Neural crest cell (in vitro differentiated cells): Measurements from ENCODE around the gene WSCD1. TPM values are rescaled to one million over a fixed set of nuclear protein-coding genes. Genes with fewer than 3 reads are reported as not detected.

Source experiments
- DNase-seq: peaks from one replicate; pipeline ENCODE4 v3.0.0; 2021; ENCODE audit warnings: low read depth, mixed read lengths, low spot score
- H3K27ac Mint-ChIP-seq: one replicate; pipeline ENCODE4 v1.8.0; 2021; ENCODE audit warnings: mild to moderate bottlenecking, mixed read lengths; ENCODE audit not compliant: unreplicated experiment
- H3K27me3 Mint-ChIP-seq: 2 replicates; pipeline ENCODE4 v1.8.0; 2021; ENCODE audit warnings: low read depth, mild to moderate bottlenecking, mixed read lengths
- H3K36me3 Mint-ChIP-seq: 2 replicates; pipeline ENCODE4 v1.8.0; 2021; ENCODE audit warnings: low read depth, mild to moderate bottlenecking, mixed read lengths
- H3K4me1 Mint-ChIP-seq: 2 replicates; pipeline ENCODE4 v1.8.0; 2021; ENCODE audit warnings: mixed read lengths
- H3K4me3 Mint-ChIP-seq: one replicate; pipeline ENCODE4 v1.8.0; 2021; ENCODE audit warnings: mild to moderate bottlenecking, mixed read lengths
- H3K9me3 Mint-ChIP-seq: 2 replicates; pipeline ENCODE4 v1.8.0; 2021; ENCODE audit warnings: mixed read lengths
- CTCF ChIP-seq: fragments of 200-600 bp; sonication (generic); conservative IDR thresholded peaks from 2 replicates; pipeline ENCODE4 v1.5.0; 2021; ENCODE audit warnings: antibody characterized with exemption, mild to moderate bottlenecking
- total RNA-seq: library from RNA; stranded (reverse); gene quantifications from 2 replicates; pipeline ENCODE4 v1.2.1, GENCODE V29; 2021

The WSCD1 gene
- total RNA-seq, 1 donor from 2014 or later, result 93.3 TPM

- DNase-seq, result no peak
- Mint-ChIP-seq H3K36me3 (no peaks in the 10 kb centered on the region), H3K4me3 (no peak overlapping the region), H3K4me1 (peaks cover 17% of the 10 kb centered on the region), H3K27me3 (peaks cover 2% of the 10 kb centered on the region), H3K9me3 (no peaks in the 10 kb centered on the region), H3K27ac (no peak overlapping the region)
- TF ChIP-seq CTCF, result no peak
Observed at GRCh38 chr17:6059406-6059805, 10.8 kb upstream of the WSCD1 start.

- Mint-ChIP-seq H3K27ac (no peak overlapping the region), H3K4me3 (no peak overlapping the region), H3K4me1 (peaks cover 12% of the 10 kb centered on the region), H3K27me3 (peaks cover 9% of the 10 kb centered on the region), H3K36me3 (no peaks in the 10 kb centered on the region), H3K9me3 (no peaks in the 10 kb centered on the region)
- DNase-seq, result no peak
- no peak for TF ChIP-seq CTCF
Observed at GRCh38 chr17:6061290-6061689, 8.9 kb upstream of the WSCD1 start.

- Mint-ChIP-seq H3K27me3 (peaks cover 40% of the 10 kb centered on the region), H3K4me3 (no peak overlapping the region), H3K27ac (no peak overlapping the region), H3K36me3 (no peaks in the 10 kb centered on the region), H3K4me1 (peaks cover 22% of the 10 kb centered on the region), H3K9me3 (no peaks in the 10 kb centered on the region)
- DNase-seq, result no peak
- no peak for TF ChIP-seq CTCF
Observed at GRCh38 chr17:6064868-6065267, 5.3 kb upstream of the WSCD1 start.

- Mint-ChIP-seq H3K27ac (no peak overlapping the region), H3K27me3 (peaks cover 41% of the 10 kb centered on the region), H3K9me3 (no peaks in the 10 kb centered on the region), H3K36me3 (no peaks in the 10 kb centered on the region), H3K4me1 (peaks cover 18% of the 10 kb centered on the region), H3K4me3 (no peak overlapping the region)
- no peak for TF ChIP-seq CTCF
- no peak for DNase-seq
Observed at GRCh38 chr17:6065351-6065750, 4.8 kb upstream of the WSCD1 start.

GRCh38 chr17:6066183-6066948 is 3.8 kb upstream of the WSCD1 start:
- Mint-ChIP-seq H3K36me3 (no peaks in the 10 kb centered on the region), H3K27me3 (peaks cover 41% of the 10 kb centered on the region), H3K27ac (no peak overlapping the region), H3K4me3 (no peak overlapping the region), H3K9me3 (no peaks in the 10 kb centered on the region), H3K4me1 (peaks cover 23% of the 10 kb centered on the region)
- no peak for TF ChIP-seq CTCF
- DNase-seq, result no peak
